Neural progenitor cell (in vitro differentiated cells): ENCODE measurements around the gene SCD.

Experiments used
- EZH2phosphoT487 ChIP-seq: fragments of 200-600 bp; sonication (generic); IDR thresholded peaks from 2 replicates; pipeline ENCODE4 v1.6.1; 2017; ENCODE audit warnings: antibody characterized with exemption
- TF ChIP-seq, protein P1 (sequence below): fragments of 200-600 bp; sonication (generic); IDR thresholded peaks from 2 replicates; pipeline ENCODE4 v1.5.1; 2017; ENCODE audit warnings: antibody characterized with exemption, mild to moderate bottlenecking

DNA sequence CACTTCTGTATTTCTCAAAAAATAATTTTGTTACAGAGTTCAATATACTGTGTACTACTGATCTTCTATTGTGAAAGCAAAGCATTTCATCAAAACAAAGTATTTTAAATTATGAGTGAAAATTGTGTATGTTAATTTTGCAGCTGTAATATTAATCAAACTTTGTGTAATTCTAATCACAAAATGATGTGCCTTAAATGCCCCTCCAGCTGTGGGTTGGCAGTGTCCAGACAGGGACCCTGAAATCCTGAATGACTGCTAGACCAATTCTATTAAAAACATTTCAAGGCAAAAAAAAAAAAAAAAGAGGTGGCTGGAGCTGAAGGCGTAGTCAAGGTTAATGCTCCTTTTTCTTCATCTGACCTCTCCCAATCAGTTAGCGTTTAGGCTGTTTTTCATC, 36.2 kb downstream of the SCD start:
- TF ChIP-seq, protein P1, sequence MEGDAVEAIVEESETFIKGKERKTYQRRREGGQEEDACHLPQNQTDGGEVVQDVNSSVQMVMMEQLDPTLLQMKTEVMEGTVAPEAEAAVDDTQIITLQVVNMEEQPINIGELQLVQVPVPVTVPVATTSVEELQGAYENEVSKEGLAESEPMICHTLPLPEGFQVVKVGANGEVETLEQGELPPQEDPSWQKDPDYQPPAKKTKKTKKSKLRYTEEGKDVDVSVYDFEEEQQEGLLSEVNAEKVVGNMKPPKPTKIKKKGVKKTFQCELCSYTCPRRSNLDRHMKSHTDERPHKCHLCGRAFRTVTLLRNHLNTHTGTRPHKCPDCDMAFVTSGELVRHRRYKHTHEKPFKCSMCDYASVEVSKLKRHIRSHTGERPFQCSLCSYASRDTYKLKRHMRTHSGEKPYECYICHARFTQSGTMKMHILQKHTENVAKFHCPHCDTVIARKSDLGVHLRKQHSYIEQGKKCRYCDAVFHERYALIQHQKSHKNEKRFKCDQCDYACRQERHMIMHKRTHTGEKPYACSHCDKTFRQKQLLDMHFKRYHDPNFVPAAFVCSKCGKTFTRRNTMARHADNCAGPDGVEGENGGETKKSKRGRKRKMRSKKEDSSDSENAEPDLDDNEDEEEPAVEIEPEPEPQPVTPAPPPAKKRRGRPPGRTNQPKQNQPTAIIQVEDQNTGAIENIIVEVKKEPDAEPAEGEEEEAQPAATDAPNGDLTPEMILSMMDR, result no peak
- no peak for TF ChIP-seq EZH2phosphoT487
